Stimulated activated CD8-positive, alpha-beta memory T cell treated with anti-CD3 and anti-CD28 coated beads, Interleukin-12 subunit alpha, Interleukin-12 subunit beta, amount 100 ng/mL, for 1 hour (primary cell): ENCODE measurements around the gene LARGE1.
"Not testable (repeated sequence)": the region's sequence is repeated elsewhere in the genome, so short reads cannot be mapped to it uniquely, and the experiment has no call there.

ENCODE experiments used
- DNase-seq: peaks from one replicate; pipeline ENCODE4 v3.0.0-alpha.2; 2020; ENCODE audit warnings: low read depth

LARGE1 gene

DNA sequence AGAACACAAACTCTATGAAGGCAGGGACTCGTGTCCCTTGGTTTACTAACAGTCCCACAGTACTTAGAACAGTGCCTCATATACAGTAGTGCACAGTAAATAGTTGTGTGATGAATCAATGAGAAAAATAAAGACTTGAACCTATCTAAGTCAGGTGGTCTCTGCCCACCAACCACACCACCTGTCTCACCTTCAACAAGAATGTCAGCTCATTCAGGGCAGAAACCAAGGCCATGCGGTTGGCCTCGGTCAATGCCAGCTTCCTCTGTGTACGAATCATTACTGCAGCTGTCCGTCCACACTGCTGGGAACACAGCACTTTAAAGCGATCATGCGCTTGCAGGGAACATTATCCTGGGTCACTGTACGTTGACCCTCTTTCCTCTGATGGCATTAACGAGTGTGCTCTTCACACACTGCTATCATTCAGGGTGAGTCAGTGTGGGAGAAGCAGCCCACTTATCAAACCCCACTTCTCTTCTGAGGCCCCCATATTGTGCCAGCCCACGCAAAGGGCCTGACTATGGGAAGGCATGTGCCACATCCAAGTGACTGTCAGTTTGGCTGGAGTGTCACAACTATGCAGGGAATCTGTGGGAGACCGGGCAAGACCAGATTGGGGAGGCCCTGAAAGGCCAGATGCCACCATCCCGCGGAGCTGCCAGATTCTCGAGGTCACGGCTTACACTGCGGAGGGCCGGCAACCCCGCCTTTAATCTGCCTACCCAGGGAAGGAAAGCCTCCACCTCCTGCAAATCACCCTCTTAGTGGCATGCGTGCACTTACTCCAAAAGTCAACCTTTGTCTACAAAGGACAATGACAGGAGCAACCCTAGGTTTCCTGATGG, 36.1 kb downstream of the LARGE1 start:
- no peak for DNase-seq

DNA sequence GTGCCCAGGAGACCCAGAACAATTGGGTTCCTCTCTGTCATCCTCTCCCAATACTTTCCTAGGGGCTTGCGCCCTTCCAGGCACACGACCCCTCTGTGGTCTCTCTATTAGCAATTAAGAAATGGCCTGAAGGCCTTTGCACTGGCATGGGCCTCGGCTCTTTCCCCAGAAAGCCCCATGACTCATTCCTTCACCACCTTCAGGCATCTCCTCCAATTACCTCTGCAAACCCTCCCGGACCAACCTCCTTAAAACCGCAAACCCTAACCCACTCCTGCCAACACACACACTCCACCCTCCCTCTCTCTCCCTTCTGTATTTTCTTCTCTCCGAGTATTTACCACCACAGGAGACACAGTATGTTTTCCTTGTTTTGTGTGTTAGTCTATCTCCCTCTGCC, 36.7 kb downstream of the LARGE1 start:
- no peak for DNase-seq

GRCh38 chr22:33882991-33883390, 37.3 kb downstream of the LARGE1 start:
- DNase-seq: no peak

GRCh38 chr22:33880986-33881385, 39.3 kb downstream of the LARGE1 start:
- no peak for DNase-seq

- no peak for DNase-seq
These were observed 40.5 kb downstream of the LARGE1 start for GRCh38 chr22:33879796-33880195.

DNA sequence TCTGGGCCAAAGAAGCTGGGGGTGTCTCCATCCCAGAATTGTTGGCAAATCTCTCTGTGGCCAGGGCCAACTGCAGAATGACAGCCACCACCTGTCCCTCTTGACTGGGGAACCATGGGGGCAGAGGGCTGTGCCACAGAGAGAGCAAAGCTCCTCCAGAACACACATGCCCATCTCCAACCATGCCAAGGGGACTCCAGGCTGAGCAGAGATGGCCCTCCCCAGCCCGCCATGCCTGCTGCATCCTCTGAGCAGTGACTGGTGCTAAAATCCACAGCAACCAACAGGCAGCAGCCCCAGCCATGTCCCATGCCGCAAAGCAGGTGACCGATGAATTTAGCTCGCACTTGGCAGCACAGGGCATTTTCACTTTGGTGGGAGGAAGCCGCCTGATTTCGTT, 45.0 kb downstream of the LARGE1 start:
- no peak for DNase-seq

DNA sequence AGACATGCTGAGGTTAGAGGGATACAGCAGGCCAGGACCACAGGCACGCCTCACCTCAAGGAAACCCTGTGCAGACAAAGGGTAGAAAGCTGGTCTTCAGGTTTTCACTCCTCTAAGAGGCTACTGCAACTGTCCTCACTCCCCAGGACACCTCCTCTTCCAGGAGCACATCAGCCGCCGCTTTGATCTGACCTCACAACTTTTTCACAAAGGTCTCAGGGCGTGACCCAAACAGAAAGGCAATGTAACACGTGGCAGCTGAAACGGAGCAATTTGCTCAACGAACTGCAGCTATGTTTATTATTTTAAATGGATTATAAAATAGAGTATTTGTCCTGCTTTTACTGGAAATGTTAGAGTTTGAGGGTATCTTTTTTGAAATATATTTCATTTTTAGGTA, 46.1 kb downstream of the LARGE1 start:
- DNase-seq: no peak

GRCh38 chr22:33873666-33874065, 46.6 kb downstream of the LARGE1 start:
- no peak for DNase-seq

- no peak for DNase-seq
These were observed 47.1 kb downstream of the LARGE1 start for GRCh38 chr22:33873186-33873585.

DNA sequence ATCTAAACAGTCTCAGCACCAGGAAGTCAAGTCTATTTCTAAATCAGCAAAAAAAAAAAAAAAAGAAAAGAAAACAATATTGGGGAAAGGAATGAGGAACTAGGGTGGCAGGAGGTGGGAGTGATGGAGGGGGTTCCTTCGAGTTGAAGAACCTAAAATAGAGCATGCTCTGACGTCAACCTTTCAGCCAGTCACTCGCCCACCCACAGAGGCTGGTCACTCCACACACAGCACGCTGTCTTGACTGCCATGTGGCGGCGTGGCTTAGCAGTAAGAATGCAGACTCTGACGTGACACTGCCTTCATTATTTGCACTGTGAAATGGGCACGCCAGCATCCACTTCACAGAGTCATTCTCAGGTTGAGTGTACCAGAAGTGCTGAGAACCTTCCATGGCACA, 48.3 kb downstream of the LARGE1 start:
- no peak for DNase-seq

GRCh38 chr22:33869946-33870345, 50.3 kb downstream of the LARGE1 start:
- no peak for DNase-seq

DNA sequence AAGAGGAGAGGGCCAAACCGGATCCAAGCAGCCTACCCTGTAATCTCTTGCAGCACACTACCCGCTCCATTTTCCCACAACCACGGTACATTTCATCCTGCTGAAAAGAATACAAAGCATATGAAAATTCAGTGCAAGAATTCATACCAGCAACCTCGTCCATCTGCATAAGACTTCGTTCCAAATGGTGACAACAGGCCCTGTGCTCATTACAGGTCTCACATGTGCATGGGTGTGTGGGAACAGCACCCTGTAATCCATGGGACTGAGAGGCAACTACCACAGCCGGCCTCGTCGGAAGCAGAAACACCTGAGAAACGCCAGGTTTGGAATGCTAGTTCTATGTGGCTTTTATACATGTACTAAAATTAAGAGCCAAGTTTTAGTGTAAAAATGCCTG, 52.3 kb downstream of the LARGE1 start:
- no peak for DNase-seq

GRCh38 chr22:33867118-33867866, 53.0 kb downstream of the LARGE1 start:
- no peak for DNase-seq

GRCh38 chr22:33866511-33866910, 53.8 kb downstream of the LARGE1 start:
- no peak for DNase-seq

DNA sequence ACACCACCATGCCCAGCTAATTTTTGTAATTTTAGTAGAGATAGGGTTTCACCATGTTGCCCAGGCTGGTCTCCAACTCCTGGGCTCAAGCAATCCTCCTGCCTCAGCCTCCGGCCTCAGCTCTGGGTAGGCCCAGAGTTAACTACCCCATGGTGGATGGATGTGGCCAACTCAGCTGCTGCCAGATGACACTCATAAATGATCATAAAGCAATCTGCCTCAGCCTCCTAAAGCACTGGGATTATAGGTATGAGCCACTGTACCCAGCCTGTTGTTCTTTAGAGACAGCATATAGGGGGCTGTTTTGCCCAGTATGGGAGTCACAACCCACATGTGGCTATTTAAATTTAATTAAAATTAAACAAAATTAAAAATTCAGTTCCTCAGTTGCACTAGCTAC, 54.3 kb downstream of the LARGE1 start:
- DNase-seq: no peak

DNA sequence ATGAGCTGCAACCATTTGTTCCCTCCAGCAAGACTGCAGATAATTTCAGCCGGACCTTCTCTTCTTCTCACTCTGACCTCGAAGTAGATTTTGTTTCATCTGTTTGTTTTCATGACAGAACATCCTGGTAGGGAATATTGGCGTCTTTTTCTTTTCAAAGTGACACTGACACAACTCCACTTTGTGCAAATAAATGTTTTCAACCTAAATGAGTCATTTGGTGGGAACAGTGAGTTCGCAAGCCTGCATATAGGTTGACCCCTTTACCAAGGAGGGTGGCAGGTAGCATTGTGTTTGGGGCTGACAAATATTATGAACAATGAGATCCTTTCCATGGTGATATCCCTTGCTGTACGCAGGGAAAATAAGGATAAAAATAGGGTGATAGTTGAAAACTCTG, 55.0 kb downstream of the LARGE1 start:
- no peak for DNase-seq

- no peak for DNase-seq
These were observed 55.5 kb downstream of the LARGE1 start for GRCh38 chr22:33864723-33865130.

- no peak for DNase-seq
These were observed 58.9 kb downstream of the LARGE1 start for GRCh38 chr22:33861216-33861875.

DNA sequence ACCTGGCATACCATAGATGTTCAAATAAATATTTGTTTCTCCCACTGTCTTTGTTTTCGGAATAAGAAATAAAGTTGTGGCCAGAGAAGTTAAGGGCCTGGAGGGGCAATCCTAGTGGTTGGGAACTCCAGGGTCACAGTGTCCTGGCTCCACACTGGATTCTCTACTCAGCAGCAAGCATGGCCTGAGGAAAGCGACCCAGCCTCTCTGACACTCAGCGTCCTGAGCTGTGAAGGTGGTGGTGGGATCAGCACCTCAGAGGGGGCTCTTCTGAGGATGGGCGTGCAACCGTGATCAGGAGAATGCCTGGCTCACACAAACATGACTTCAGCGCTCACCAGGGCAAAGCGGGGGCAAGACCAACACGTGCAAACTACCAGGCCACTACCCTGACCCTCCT, 59.9 kb downstream of the LARGE1 start:
- no peak for DNase-seq

DNA sequence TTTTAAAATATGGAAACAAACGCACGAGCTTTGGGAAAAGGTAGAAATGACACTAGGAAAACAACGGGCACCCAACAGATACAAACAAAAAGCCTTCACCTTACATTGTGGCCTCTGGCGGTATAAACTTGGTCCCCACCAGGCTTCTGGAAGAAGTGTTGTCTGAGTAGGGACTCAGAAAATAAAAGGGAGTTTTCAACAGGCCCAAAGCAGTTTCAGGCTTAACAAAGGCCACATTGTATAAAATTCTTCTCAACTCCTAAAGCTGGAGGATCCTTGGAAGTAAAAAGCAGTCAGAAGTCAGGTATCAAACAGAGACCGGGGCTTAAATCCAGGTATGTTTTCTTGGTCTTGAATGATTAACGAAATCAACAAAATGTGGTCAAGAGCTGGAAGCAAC, 61.0 kb downstream of the LARGE1 start:
- DNase-seq: no peak

DNA sequence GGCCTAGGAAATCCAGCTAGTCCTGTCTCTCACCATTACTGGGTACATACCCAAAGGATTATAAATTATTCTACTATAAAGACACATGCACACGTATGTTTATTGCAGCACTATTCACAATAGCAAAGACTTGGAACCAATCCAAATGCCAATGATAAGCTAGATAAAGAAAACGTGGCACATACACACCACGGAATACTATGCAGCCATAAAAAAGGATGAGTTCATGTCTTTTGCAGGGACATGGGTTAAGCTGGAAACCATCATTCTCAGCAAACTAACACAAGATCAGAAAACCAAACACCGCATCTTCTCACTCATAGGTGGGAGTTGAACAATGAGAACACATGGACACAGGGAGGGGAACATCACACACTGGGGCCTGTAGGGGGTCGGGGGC, 61.6 kb downstream of the LARGE1 start:
- not testable (repeated sequence) for DNase-seq

DNA sequence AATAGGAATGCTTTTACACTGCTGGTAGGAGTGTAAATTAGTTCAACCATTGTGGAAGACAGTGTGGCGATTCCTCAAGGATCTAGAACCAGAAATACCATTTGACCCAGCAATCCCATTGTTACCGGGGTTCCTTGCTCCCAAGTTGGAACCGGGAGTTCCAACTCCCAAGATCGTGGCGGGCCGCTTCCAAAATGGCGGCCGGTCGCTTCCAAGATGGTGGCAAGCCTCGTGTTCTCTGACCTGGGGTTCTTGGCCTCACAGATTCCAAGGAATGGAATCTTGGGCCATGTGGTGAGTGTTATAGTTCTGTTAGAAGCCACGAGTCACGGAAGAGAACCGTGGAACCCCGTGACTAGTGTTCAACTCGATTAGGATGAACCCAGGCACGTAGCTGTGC, 62.5 kb downstream of the LARGE1 start:
- DNase-seq: not testable (repeated sequence)

DNA sequence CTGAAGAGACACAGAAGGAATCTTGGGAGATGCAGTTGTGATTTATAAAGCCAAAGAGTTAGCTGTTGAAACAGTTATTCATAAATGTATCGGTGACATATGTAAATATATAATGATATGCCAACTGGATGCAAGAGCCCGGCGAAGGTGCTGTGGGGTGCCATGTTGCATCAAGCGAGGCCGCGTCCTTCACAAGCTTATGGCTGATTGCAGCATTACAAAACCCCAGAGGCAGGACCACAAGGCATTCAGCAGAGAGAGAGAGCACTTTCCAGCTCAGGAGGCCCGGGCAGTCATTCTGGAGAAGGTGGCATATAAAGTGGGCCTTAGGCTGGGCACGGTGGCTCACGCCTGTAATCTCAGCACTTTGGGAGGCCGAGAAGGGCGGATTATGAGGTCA, 65.6 kb downstream of the LARGE1 start:
- DNase-seq: no peak
